ENCODE measurements around the gene SPTBN1. TPM values are rescaled to one million over a fixed set of nuclear protein-coding genes. Genes with fewer than 3 reads are reported as not detected.
A peak's percentile ranks its signal among the peaks of the same experiment; 100 is the strongest.

The SPTBN1 gene
- total RNA-seq, 1 experiment from 2014 or later, result 146 TPM

DNA sequence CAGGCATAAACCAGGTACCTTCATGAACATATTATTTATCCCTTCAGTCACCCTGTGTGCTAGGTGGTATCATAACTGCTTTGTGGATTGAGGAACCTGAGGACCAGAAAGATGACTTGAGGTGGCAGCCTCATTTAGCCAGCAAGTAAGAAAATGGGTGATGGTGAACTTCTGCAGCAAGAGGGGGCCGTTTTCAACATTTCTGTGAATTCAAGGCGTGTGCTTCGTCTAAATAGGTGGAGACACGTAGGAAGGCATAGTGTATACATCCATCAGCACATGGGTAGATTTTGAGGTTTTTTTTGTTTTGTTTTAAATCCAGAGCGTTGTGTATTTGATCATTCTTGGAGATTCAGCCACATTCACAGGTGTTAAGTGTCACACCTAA is 118.7 kb downstream of the SPTBN1 start:
- peaks cover 77% of the 10 kb centered on the region for H3K4me1 ChIP-seq (ENCODE audit: insufficient read depth, low read length, poor library complexity, severe bottlenecking)

DNA sequence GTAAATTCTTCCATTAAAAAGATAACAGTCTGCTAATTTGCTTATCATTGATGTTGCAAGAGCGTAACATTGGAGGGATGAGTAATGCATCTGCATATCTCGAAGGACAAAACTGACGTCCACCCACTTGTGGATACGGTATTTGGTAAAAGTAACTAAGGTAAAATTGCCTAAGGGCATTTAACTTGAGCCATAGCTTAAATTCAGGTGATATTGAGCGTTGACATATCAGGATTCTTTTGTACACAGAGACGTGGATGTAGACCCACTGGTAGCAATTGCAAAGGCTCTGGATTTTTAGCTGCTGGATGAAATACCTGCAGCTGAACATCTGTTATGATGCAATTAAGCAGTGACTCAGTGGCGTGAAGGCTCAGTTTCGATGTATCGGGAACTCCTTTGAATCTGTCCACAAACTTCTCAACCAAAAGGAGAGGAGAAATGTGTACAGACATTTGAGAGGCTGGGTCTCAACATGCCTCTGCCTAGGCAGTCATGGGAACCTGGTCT is 119.3 kb downstream of the SPTBN1 start:
- no peaks in the 10 kb centered on the region for H3K9me3 ChIP-seq (ENCODE audit: low read depth, low read length, poor library complexity, severe bottlenecking)
- no TSS peak for BruUV-seq (replicated peaks)
- POLR2A ChIA-PET (ENCODE audit: low non-redundant PET), result no interaction called here
- intact Hi-C loops (cut with micrococcal nuclease; ENCODE audit: unreplicated experiment), result no loop called here
- DNase-seq (ENCODE audit: low spot score), result no peak
- no peaks in the 10 kb centered on the region for H3K36me3 ChIP-seq (ENCODE audit: insufficient read depth, low read length, poor library complexity, severe bottlenecking)
- CTCF ChIA-PET, result interaction anchor here (0.6 kb wide), 1 partner anchor 105 kb away, joined by 7 read pairs; no protein-coding TSS in a partner anchor
- peaks cover 72% of the 10 kb centered on the region for H3K4me1 ChIP-seq (ENCODE audit: insufficient read depth, low read length, poor library complexity, severe bottlenecking)
- no peaks in the 10 kb centered on the region for H3K27me3 ChIP-seq (replicated peaks; ENCODE audit: insufficient read depth, low read depth, low read length, poor library complexity)
- no peak for TF ChIP-seq EZH2 (IDR thresholded peaks at IDR 0.05; ENCODE audit: borderline replicate concordance, low read depth, low read length, poor library complexity, severe bottlenecking)
- TF ChIP-seq, protein P1, sequence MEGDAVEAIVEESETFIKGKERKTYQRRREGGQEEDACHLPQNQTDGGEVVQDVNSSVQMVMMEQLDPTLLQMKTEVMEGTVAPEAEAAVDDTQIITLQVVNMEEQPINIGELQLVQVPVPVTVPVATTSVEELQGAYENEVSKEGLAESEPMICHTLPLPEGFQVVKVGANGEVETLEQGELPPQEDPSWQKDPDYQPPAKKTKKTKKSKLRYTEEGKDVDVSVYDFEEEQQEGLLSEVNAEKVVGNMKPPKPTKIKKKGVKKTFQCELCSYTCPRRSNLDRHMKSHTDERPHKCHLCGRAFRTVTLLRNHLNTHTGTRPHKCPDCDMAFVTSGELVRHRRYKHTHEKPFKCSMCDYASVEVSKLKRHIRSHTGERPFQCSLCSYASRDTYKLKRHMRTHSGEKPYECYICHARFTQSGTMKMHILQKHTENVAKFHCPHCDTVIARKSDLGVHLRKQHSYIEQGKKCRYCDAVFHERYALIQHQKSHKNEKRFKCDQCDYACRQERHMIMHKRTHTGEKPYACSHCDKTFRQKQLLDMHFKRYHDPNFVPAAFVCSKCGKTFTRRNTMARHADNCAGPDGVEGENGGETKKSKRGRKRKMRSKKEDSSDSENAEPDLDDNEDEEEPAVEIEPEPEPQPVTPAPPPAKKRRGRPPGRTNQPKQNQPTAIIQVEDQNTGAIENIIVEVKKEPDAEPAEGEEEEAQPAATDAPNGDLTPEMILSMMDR (conservative IDR thresholded peaks at IDR 0.05; ENCODE audit: low read depth, low read length), result no peak
- no peak overlapping the region for H3K4me3 ChIP-seq (ENCODE audit: low read depth, low read length, poor library complexity, severe bottlenecking)
- H3K27ac ChIP-seq (ENCODE audit: low read depth, low read length, poor library complexity, severe bottlenecking), result no peak overlapping the region

More for the DNA sequence above, 118.7 kb downstream of the SPTBN1 start:
- TF ChIP-seq, protein P1 (conservative IDR thresholded peaks at IDR 0.05; ENCODE audit: low read depth, low read length), result no peak
- no peak for TF ChIP-seq EZH2 (IDR thresholded peaks at IDR 0.05; ENCODE audit: borderline replicate concordance, low read depth, low read length, poor library complexity, severe bottlenecking)
- H3K27ac ChIP-seq (ENCODE audit: low read depth, low read length, poor library complexity, severe bottlenecking), result no peak overlapping the region
- intact Hi-C loops (cut with micrococcal nuclease; ENCODE audit: unreplicated experiment), result no loop called here
- no peak for DNase-seq (ENCODE audit: low spot score)
- H3K9me3 ChIP-seq (ENCODE audit: low read depth, low read length, poor library complexity, severe bottlenecking), result no peaks in the 10 kb centered on the region
- no TSS peak for BruUV-seq (replicated peaks)
- POLR2A ChIA-PET (ENCODE audit: low non-redundant PET), result no interaction called here
- H3K36me3 ChIP-seq (ENCODE audit: insufficient read depth, low read length, poor library complexity, severe bottlenecking), result no peaks in the 10 kb centered on the region
- CTCF ChIA-PET, result no interaction called here
- no peak overlapping the region for H3K4me3 ChIP-seq (ENCODE audit: low read depth, low read length, poor library complexity, severe bottlenecking)
- H3K27me3 ChIP-seq (replicated peaks; ENCODE audit: insufficient read depth, low read depth, low read length, poor library complexity), result no peaks in the 10 kb centered on the region

DNA sequence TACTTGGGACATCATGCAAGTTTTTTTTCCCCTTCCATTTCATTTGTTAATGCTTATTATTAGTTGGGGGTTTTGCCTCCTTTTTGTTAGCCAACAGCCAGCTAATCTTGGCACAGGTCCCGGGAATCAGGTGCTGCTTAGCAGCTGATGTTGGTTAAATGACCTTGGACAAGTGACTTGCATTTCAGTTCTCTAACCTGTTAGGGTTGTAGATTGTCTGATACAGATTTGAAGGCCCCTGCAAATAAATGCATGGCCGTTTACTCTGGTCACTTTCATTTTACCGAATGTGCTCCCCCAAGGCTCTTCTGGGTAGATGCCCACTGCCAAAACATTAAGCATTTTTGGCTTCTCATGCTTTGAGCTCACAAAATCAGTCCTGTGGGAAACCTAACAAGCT is 120.9 kb downstream of the SPTBN1 start:
- ChIA-PET POLR2A (ENCODE audit: low non-redundant PET) (no interaction called here), CTCF (no interaction called here)
- Histone ChIP-seq H3K4me1 (ENCODE audit: insufficient read depth, low read length, poor library complexity, severe bottlenecking) (peaks cover 67% of the 10 kb centered on the region), H3K27me3 (replicated peaks; ENCODE audit: insufficient read depth, low read depth, low read length, poor library complexity) (no peaks in the 10 kb centered on the region), H3K9me3 (ENCODE audit: low read depth, low read length, poor library complexity, severe bottlenecking) (no peaks in the 10 kb centered on the region), H3K27ac (ENCODE audit: low read depth, low read length, poor library complexity, severe bottlenecking) (peak overlapping the region; percentile 5), H3K36me3 (ENCODE audit: insufficient read depth, low read length, poor library complexity, severe bottlenecking) (no peaks in the 10 kb centered on the region), H3K4me3 (ENCODE audit: low read depth, low read length, poor library complexity, severe bottlenecking) (no peak overlapping the region)
- no peak for DNase-seq (ENCODE audit: low spot score)
- TF ChIP-seq, protein P1 (conservative IDR thresholded peaks at IDR 0.05; ENCODE audit: low read depth, low read length), result no peak
- no peak for TF ChIP-seq EZH2 (IDR thresholded peaks at IDR 0.05; ENCODE audit: borderline replicate concordance, low read depth, low read length, poor library complexity, severe bottlenecking)
- intact Hi-C loops (cut with micrococcal nuclease; ENCODE audit: unreplicated experiment), result no loop called here
- no TSS peak for BruUV-seq (replicated peaks)

All from A673 (cell line).